ENCODE data around the gene TSPAN5.

GRCh38 chr4:98604723-98605122 is 53.7 kb downstream of the TSPAN5 start:
- TF ChIP-seq CTCF (IDR thresholded peaks at IDR 0.05; ENCODE audit: insufficient read depth, low read depth, low read length), result no peak
- no peak for TF ChIP-seq EZH2 (IDR thresholded peaks at IDR 0.05; ENCODE audit: insufficient read depth, low read length)
